ENCODE measurements around the gene HIBCH. TPM values are rescaled to one million over a fixed set of nuclear protein-coding genes. Genes with fewer than 3 reads are reported as not detected.
A peak's percentile ranks its signal among the peaks of the same experiment; 100 is the strongest.

Gene HIBCH
- polyA plus RNA-seq, 1 of the 3 experiments (the other 2 are of a cell fraction), result 8.4 TPM

DNA sequence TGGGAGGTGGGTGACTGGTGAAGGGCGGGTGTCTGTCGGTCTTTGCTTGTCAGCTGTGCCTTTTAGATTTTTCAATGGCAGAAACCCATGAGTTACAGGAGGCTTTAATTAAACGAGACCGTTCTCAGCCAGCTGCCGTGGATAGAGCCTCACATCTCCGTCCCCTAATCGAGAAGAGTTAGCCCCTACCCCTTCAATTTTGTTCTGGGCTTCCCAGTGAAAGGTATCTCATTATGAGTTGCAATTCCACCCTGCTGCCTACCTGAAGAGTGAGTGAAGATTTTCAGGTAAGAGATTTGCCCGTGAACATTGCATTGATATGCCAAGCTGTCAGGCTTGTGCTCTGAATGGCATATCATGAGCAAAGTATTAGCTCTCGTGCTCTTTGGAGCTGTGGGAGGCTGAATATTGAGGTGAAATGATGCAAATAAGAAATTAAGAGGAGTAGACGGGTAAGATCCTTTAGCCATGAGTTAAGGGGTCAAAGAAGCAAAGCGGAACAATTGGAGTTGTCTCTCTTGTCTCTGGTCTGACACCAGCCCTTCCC lies 138.4 kb downstream of the HIBCH start:
- Histone ChIP-seq H3K36me3 (replicated peaks in 1 of 2; ENCODE audit: control insufficient read depth in 1 of 2, insufficient read depth in 2 of 2, low read length in 1 of 2) (no peaks in the 10 kb centered on the region), H3K9me3 (no peaks in the 10 kb centered on the region), H3K4me2 (peak overlapping the region; percentile 93), H3F3A (replicated peaks; ENCODE audit: insufficient read depth) (peaks cover 14% of the 10 kb centered on the region), H3K27me3 (ENCODE audit: insufficient read depth) (no peaks in the 10 kb centered on the region), H3K4me1 (ENCODE audit: control insufficient read depth in 1 of 2, insufficient read depth in 2 of 2, low read depth in 1 of 2, low read length in 1 of 2) (peaks cover 0 to 12% of the 10 kb centered on the region in 2 experiments; a peak in 2 of 4 replicates), H3K9ac (no peak overlapping the region), H3K27ac (ENCODE audit: low read depth in 2 of 2, low read length in 1 of 2) (no peak overlapping the region), H4K20me1 (ENCODE audit: insufficient read depth) (no peaks in the 10 kb centered on the region), H3K4me3 (ENCODE audit: low read depth in 2 of 2, low read length in 1 of 2) (peak overlapping the region; percentile 62 to 66), H2AFZ (ENCODE audit: low read depth) (peak overlapping the region; percentile 89; the same call in 1 of the 2 replicates), H3K9me2 (no peaks in the 10 kb centered on the region), H3K79me2 (ENCODE audit: insufficient read depth) (no peaks in the 10 kb centered on the region)
- TF ChIP-seq NRF1 (IDR thresholded peaks at IDR 0.05; ENCODE audit: low read depth, low read length), result no peak
- TF ChIP-seq RAD21 (IDR thresholded peaks at IDR 0.05; ENCODE audit: low read length), result no peak
- no peak for TF ChIP-seq RCOR1 (IDR thresholded peaks at IDR 0.05; ENCODE audit: low read length)
- no peak for TF ChIP-seq GATA2 (CRISPR knock-in tag; IDR thresholded peaks at IDR 0.05)
- TF ChIP-seq FOXM1 (IDR thresholded peaks at IDR 0.05; ENCODE audit: low read depth), result no peak
- TF ChIP-seq, protein P1, sequence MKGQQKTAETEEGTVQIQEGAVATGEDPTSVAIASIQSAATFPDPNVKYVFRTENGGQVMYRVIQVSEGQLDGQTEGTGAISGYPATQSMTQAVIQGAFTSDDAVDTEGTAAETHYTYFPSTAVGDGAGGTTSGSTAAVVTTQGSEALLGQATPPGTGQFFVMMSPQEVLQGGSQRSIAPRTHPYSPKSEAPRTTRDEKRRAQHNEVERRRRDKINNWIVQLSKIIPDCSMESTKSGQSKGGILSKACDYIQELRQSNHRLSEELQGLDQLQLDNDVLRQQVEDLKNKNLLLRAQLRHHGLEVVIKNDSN (IDR thresholded peaks at IDR 0.05; ENCODE audit: borderline replicate concordance, low read depth), result no peak
- no peak for DNase-seq
- ChIA-PET POLR2A (interaction anchor here (1.0 kb wide), 1 partner anchor 25 kb away, joined by 3 read pairs; no protein-coding TSS in a partner anchor), CTCF (interaction anchor here (1.0 to 3.2 kb wide), 10 partner anchors 10 to 382 kb away, joined by 3 to 25 read pairs (median 4); no protein-coding TSS in a partner anchor)
- 62% methylated on average over 10 of the region's 11 CpGs for WGBS (ENCODE audit: low lambda C conversion rate)

DNA sequence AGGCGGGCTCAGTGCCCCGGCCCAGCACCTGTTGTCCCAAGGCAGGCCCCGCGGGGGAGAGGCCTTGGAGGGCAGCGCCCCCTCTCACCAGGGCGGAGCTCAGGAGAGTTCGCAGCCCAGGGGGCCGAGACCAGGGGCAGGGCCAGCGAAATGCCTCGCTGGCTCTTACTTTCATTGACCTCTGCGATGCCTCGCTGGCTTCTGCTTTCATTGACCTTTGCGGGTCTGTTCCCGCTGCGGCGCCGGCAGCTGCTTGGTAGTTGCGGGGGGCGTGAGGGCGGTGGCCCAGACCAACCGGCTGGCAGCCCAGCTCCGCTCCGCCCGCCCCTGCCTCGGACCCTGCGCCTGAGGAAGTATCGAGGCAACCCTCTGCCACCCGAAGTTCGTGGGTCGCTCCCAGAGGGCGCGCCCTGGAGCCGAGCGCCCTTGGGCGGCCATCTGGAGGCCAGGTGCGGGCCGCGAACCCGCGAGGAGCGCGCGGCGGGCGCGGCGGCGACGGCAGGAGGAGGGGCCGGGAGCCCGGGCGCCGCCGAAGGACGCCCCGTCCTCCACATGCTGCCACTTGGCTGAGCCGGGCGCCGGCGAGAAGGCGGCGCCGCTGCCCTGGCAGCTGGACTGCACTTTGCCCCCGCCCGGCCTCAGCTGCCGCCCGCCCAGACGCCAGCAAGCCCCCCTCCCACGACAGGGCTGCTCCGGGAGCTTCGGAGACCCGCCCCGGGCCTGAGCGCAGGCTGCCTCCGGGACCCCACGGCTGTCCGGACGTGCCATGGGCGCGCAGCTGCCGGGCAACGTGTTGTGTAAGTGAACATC lies 139.1 kb downstream of the HIBCH start:
- Histone ChIP-seq H3K79me2 (ENCODE audit: insufficient read depth) (no peaks in the 10 kb centered on the region), H3K9ac (peak overlapping the region; percentile 53; the same call in 1 of the 2 replicates), H2AFZ (ENCODE audit: low read depth) (peak overlapping the region; percentile 89), H3K4me2 (peak overlapping the region; percentile 93), H3K27ac (ENCODE audit: low read depth in 2 of 2, low read length in 1 of 2) (no peak overlapping the region; a peak in 1 of 4 replicates), H3K4me3 (ENCODE audit: low read depth in 2 of 2, low read length in 1 of 2) (peak overlapping the region; percentile 62 to 66), H4K20me1 (ENCODE audit: insufficient read depth) (no peaks in the 10 kb centered on the region), H3K36me3 (replicated peaks in 1 of 2; ENCODE audit: control insufficient read depth in 1 of 2, insufficient read depth in 2 of 2, low read length in 1 of 2) (no peaks in the 10 kb centered on the region), H3K9me2 (no peaks in the 10 kb centered on the region), H3F3A (replicated peaks; ENCODE audit: insufficient read depth) (peaks cover 14% of the 10 kb centered on the region), H3K9me3 (no peaks in the 10 kb centered on the region), H3K27me3 (ENCODE audit: insufficient read depth) (no peaks in the 10 kb centered on the region), H3K4me1 (ENCODE audit: control insufficient read depth in 1 of 2, insufficient read depth in 2 of 2, low read depth in 1 of 2, low read length in 1 of 2) (peaks cover 0 to 12% of the 10 kb centered on the region in 2 experiments; a peak in 2 of 4 replicates)
- POLR2A ChIA-PET, result interaction anchor here (1.0 kb wide), 1 partner anchor 25 kb away, joined by 3 read pairs; no protein-coding TSS in a partner anchor
- peak; percentile 88 for DNase-seq
- CTCF ChIA-PET, result interaction anchor here (0.8 to 3.2 kb wide), 21 partner anchors 9 to 418 kb away, joined by 3 to 25 read pairs (median 4); partner anchors contain the start of gene OSGEPL1
- TF ChIP-seq POLR2AphosphoS5 (IDR thresholded peaks at IDR 0.05; ENCODE audit: low read depth, low read length), result no peak
- no peak for TF ChIP-seq MEF2A (IDR thresholded peaks at IDR 0.05; ENCODE audit: borderline replicate concordance, low read depth)
- 0 out of 2 replicates have a peak, but pooled peaks have one; percentile 14 for TF ChIP-seq TCF12 (IDR thresholded peaks at IDR 0.05)
- TF ChIP-seq, protein P2, sequence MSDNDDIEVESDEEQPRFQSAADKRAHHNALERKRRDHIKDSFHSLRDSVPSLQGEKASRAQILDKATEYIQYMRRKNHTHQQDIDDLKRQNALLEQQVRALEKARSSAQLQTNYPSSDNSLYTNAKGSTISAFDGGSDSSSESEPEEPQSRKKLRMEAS (IDR thresholded peaks at IDR 0.05; ENCODE audit: low read depth), result 0 out of 2 replicates have a peak, but pooled peaks have one; percentile 16
- TF ChIP-seq, protein P3, sequence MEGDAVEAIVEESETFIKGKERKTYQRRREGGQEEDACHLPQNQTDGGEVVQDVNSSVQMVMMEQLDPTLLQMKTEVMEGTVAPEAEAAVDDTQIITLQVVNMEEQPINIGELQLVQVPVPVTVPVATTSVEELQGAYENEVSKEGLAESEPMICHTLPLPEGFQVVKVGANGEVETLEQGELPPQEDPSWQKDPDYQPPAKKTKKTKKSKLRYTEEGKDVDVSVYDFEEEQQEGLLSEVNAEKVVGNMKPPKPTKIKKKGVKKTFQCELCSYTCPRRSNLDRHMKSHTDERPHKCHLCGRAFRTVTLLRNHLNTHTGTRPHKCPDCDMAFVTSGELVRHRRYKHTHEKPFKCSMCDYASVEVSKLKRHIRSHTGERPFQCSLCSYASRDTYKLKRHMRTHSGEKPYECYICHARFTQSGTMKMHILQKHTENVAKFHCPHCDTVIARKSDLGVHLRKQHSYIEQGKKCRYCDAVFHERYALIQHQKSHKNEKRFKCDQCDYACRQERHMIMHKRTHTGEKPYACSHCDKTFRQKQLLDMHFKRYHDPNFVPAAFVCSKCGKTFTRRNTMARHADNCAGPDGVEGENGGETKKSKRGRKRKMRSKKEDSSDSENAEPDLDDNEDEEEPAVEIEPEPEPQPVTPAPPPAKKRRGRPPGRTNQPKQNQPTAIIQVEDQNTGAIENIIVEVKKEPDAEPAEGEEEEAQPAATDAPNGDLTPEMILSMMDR (IDR thresholded peaks at IDR 0.05), result peak; percentile 45
- TF ChIP-seq MXI1 (IDR thresholded peaks at IDR 0.05; ENCODE audit: low read depth, low read length), result peak; percentile 54; the same call in 1 of the 2 replicates
- WGBS (ENCODE audit: low lambda C conversion rate), result 1% methylated on average over 12 of the region's 82 CpGs

All from SK-N-SH (cell line).